SK-N-SH (cell line): ENCODE measurements around the gene NTSR1. TPM values are rescaled to one million over a fixed set of nuclear protein-coding genes. Genes with fewer than 3 reads are reported as not detected.

Experiments used
- CTCF ChIA-PET: fragments of 300-600, 350-600 bp; formaldehyde crosslinking; extraction: SDS; loops from one replicate; lab custom pipeline; 2021; lab: Yijun Ruan, JAX
- POLR2A ChIA-PET: fragments of 350-600 bp; sonication (Branson Sonifier 250); formaldehyde crosslinking; extraction: SDS; loops from one replicate; lab custom pipeline; 2020; ENCODE audit warnings: antibody characterized with exemption, inconsistent platforms; lab: Yijun Ruan, JAX
- DNase-seq: peaks from one replicate; pipeline ENCODE4 v3.0.0; 2012
- H2AFZ ChIP-seq: fragments of 200-600 bp; sonication (generic); 2 replicates; pipeline ENCODE4 v1.8.1; 2016; ENCODE audit warnings: antibody characterized with exemption, mild to moderate bottlenecking, low read depth
- H3F3A ChIP-seq: fragments of 200-600 bp; sonication (generic); replicated peaks from 2 replicates; pipeline ENCODE3; 2016; ENCODE audit warnings: antibody characterized with exemption, mild to moderate bottlenecking; ENCODE audit not compliant: insufficient read depth
- H3K27ac ChIP-seq, 2 experiments: fragments of 200-500 bp in 1 of 2; fragments of 200-600 bp in 1 of 2; sonication (Bioruptor generic) in 1 of 2; sonication (generic), shearing (Covaris generic) in 1 of 2; 2 replicates each; pipeline versions ENCODE4 v1.5.1 to v1.6.1; 2014 to 2016; ENCODE audit warnings: low read depth in 2 of 2, inconsistent platforms in 1 of 2, low read length in 1 of 2, mild to moderate bottlenecking in 1 of 2, mixed read lengths in 1 of 2
- H3K27me3 ChIP-seq: fragments of 200-600 bp; sonication (generic), shearing (Covaris generic); 2 replicates; pipeline ENCODE4 v1.6.1; 2016; ENCODE audit warnings: mixed run types; ENCODE audit not compliant: insufficient read depth
- H3K36me3 ChIP-seq, 2 experiments: fragments of 200-500 bp in 1 of 2; fragments of 200-600 bp in 1 of 2; sonication (Bioruptor generic) in 1 of 2; sonication (generic) in 1 of 2; replicated peaks in 1 of 2; 2 replicates each; pipeline versions ENCODE3 to v1.5.1; 2014 to 2016; ENCODE audit warnings: low read length in 1 of 2, mild to moderate bottlenecking in 1 of 2; ENCODE audit not compliant: insufficient read depth in 2 of 2, control insufficient read depth in 1 of 2
- H3K4me1 ChIP-seq, 2 experiments: fragments of 200-500 bp in 1 of 2; fragments of 200-600 bp in 1 of 2; sonication (Bioruptor generic) in 1 of 2; sonication (generic), shearing (Covaris generic) in 1 of 2; 2 replicates each; pipeline versions ENCODE4 v1.5.1 to v1.6.1; 2014 to 2016; ENCODE audit warnings: low read depth in 1 of 2, low read length in 1 of 2, mixed run types in 1 of 2; ENCODE audit not compliant: insufficient read depth in 2 of 2, control insufficient read depth in 1 of 2
- H3K4me2 ChIP-seq: fragments of 200-600 bp; sonication (generic), shearing (Covaris generic); 2 replicates; pipeline ENCODE4 v1.6.1; 2017; ENCODE audit warnings: mixed run types
- H3K4me3 ChIP-seq, 2 experiments: fragments of 200-500 bp in 1 of 2; fragments of 200-600 bp in 1 of 2; sonication (Bioruptor generic) in 1 of 2; sonication (generic), shearing (Covaris generic) in 1 of 2; 2 replicates each; pipeline versions ENCODE4 v1.5.1 to v1.8.1; 2014 to 2016; ENCODE audit warnings: low read depth in 2 of 2, inconsistent platforms in 1 of 2, low read length in 1 of 2, mild to moderate bottlenecking in 1 of 2, mixed read lengths in 1 of 2, moderate library complexity in 1 of 2
- H3K79me2 ChIP-seq: fragments of 200-600 bp; sonication (generic); 2 replicates; pipeline ENCODE4 v1.8.1; 2017; ENCODE audit warnings: mild to moderate bottlenecking; ENCODE audit not compliant: insufficient read depth
- H3K9ac ChIP-seq: fragments of 200-600 bp; sonication (generic); 2 replicates; pipeline ENCODE4 v1.6.1; 2017; ENCODE audit warnings: mixed run types
- H3K9me2 ChIP-seq: fragments of 200-600 bp; sonication (generic); 2 replicates; pipeline ENCODE4 v1.6.1; 2017; ENCODE audit warnings: mixed run types
- H3K9me3 ChIP-seq: fragments of 200-600 bp; sonication (generic); 2 replicates; pipeline ENCODE4 v1.6.1; 2017; ENCODE audit warnings: mixed run types, mild to moderate bottlenecking, moderate library complexity
- H4K20me1 ChIP-seq: fragments of 200-600 bp; sonication (generic); 2 replicates; pipeline ENCODE4 v1.6.1; 2017; ENCODE audit warnings: mild to moderate bottlenecking, mixed run types; ENCODE audit not compliant: insufficient read depth
- CHD2 ChIP-seq: fragments of 150-350 bp; IDR thresholded peaks from 2 replicates; pipeline ENCODE4 v1.6.1; 2018; ENCODE audit warnings: low read length; ENCODE audit not compliant: partially characterized antibody
- CTCF ChIP-seq: fragments of 200-600 bp; sonication (generic); IDR thresholded peaks from 2 replicates; pipeline ENCODE4 v1.6.1; 2017; ENCODE audit warnings: antibody characterized with exemption, mild to moderate bottlenecking, moderate library complexity
- FOSL2 ChIP-seq: IDR thresholded peaks from 2 replicates; pipeline ENCODE4 v1.4.0; 2012; ENCODE audit warnings: low read depth, mild to moderate bottlenecking, moderate library complexity, borderline replicate concordance
- FOXJ3 ChIP-seq: sonication (generic); formaldehyde crosslinking; IDR thresholded peaks from 2 replicates; pipeline ENCODE4 v1.5.1; 2020; ENCODE audit warnings: mild to moderate bottlenecking, missing genetic modification reagents
- GATA2 ChIP-seq: sonication (generic); formaldehyde crosslinking; IDR thresholded peaks from 2 replicates; pipeline ENCODE4 v1.5.0; 2020; ENCODE audit warnings: mild to moderate bottlenecking, missing genetic modification reagents
- IRF3 ChIP-seq: fragments of 150-350 bp; IDR thresholded peaks from 2 replicates; pipeline ENCODE4 v1.6.1; 2016; ENCODE audit warnings: mild to moderate bottlenecking, low read depth, low read length
- JUND ChIP-seq: IDR thresholded peaks from 2 replicates; pipeline ENCODE4 v1.4.0; 2012
- MEF2A ChIP-seq: IDR thresholded peaks from 2 replicates; pipeline ENCODE4 v1.4.0; 2012; ENCODE audit warnings: low read depth, borderline replicate concordance
- MXI1 ChIP-seq: IDR thresholded peaks from 2 replicates; pipeline ENCODE4 v1.6.1; 2012; ENCODE audit warnings: mild to moderate bottlenecking, low read depth, low read length, improper control_type of control experiment
- NFIC ChIP-seq: IDR thresholded peaks from 2 replicates; pipeline ENCODE4 v1.4.0; 2012; ENCODE audit warnings: borderline replicate concordance
- NRF1 ChIP-seq: IDR thresholded peaks from 2 replicates; pipeline ENCODE4 v1.6.1; 2012; ENCODE audit warnings: low read depth, mild to moderate bottlenecking, low read length
- POLR2AphosphoS5 ChIP-seq: IDR thresholded peaks from 2 replicates; pipeline ENCODE4 v1.6.1; 2012; ENCODE audit warnings: low read depth, low read length
- RCOR1 ChIP-seq: fragments of 150-350 bp; IDR thresholded peaks from 2 replicates; pipeline ENCODE4 v1.6.1; 2017; ENCODE audit warnings: antibody characterized with exemption, low read length
- RXRA ChIP-seq: IDR thresholded peaks from 2 replicates; pipeline ENCODE4 v1.4.0; 2012; ENCODE audit warnings: low read depth, mild to moderate bottlenecking, borderline replicate concordance
- SIN3A ChIP-seq: IDR thresholded peaks from 2 replicates; pipeline ENCODE4 v1.6.1; 2012; ENCODE audit warnings: low read depth, mild to moderate bottlenecking, low read length, moderate library complexity, borderline replicate concordance
- TAF1 ChIP-seq: IDR thresholded peaks from 2 replicates; pipeline ENCODE4 v1.6.1; 2012; ENCODE audit warnings: low read depth, mild to moderate bottlenecking, low read length, moderate library complexity, borderline replicate concordance
- TEAD4 ChIP-seq: IDR thresholded peaks from 2 replicates; pipeline ENCODE4 v1.4.0; 2012; ENCODE audit warnings: mild to moderate bottlenecking, borderline replicate concordance; ENCODE audit not compliant: insufficient read depth
- YY1 ChIP-seq: IDR thresholded peaks from 2 replicates; pipeline ENCODE4 v1.4.0; 2012; ENCODE audit warnings: low read depth, mild to moderate bottlenecking
- ZBTB33 ChIP-seq: IDR thresholded peaks from 2 replicates; pipeline ENCODE4 v1.4.0; 2012; ENCODE audit warnings: low read depth, borderline replicate concordance
- WGBS: methylation state at CpG from one replicate; pipeline ENCODE4 v1.1.6; 2017; ENCODE audit warnings: low lambda C conversion rate; 5-methylcytosine and 5-hydroxymethylcytosine counted together
- polyA plus RNA-seq, 3 experiments: library from polyadenylated mRNA; depleted of rRNA; stranded (reverse); fragments of >200 nt; gene quantifications; 2 replicates each; pipeline ENCODE4 v1.2.3, GENCODE V29; 2012
- TF ChIP-seq, protein P1 (sequence below): IDR thresholded peaks from 2 replicates; pipeline ENCODE4 v1.4.0; 2012; ENCODE audit warnings: low read depth
- TF ChIP-seq, protein P2 (sequence below): IDR thresholded peaks from 2 replicates; pipeline ENCODE4; 2012
- TF ChIP-seq, protein P3 (sequence below): IDR thresholded peaks from 2 replicates; pipeline ENCODE4 v1.4.0; 2012; ENCODE audit warnings: low read depth, borderline replicate concordance

The NTSR1 gene
- polyA plus RNA-seq, 1 of the 3 experiments (the other 2 are of a cell fraction) = 8.2 TPM

GRCh38 chr20:62772103-62772611, 63.5 kb downstream of the NTSR1 start:
- H3K27me3 ChIP-seq = no peaks in the 10 kb centered on the region
- no peak for DNase-seq
- H3F3A ChIP-seq = no peaks in the 10 kb centered on the region
- H3K79me2 ChIP-seq = no peaks in the 10 kb centered on the region
- H3K4me1 ChIP-seq = peaks cover 0 to 22% of the 10 kb centered on the region in 2 experiments; a peak in 1 of 4 replicates
- TF ChIP-seq TAF1 (no peak), RXRA (no peak), FOXJ3 (no peak), TEAD4 (no peak), YY1 (no peak), RCOR1 (no peak), NRF1 (no peak), POLR2AphosphoS5 (no peak), MEF2A (no peak), FOSL2 (no peak)
- no peak overlapping the region for H2AFZ ChIP-seq
- H3K9me2 ChIP-seq = no peaks in the 10 kb centered on the region
- no peak overlapping the region for H3K4me3 ChIP-seq
- no peaks in the 10 kb centered on the region for H4K20me1 ChIP-seq
- no peaks in the 10 kb centered on the region for H3K36me3 ChIP-seq
- POLR2A ChIA-PET = interaction anchor here (0.6 kb wide), 1 partner anchor 416 kb away, joined by 3 read pairs; no protein-coding TSS in a partner anchor
- no peak overlapping the region for H3K9ac ChIP-seq
- CTCF ChIA-PET = no interaction called here
- H3K27ac ChIP-seq = no peak overlapping the region
- WGBS = 84% methylated on average over 18 of the region's 23 CpGs
- no peaks in the 10 kb centered on the region for H3K9me3 ChIP-seq
- no peak overlapping the region for H3K4me2 ChIP-seq

DNA sequence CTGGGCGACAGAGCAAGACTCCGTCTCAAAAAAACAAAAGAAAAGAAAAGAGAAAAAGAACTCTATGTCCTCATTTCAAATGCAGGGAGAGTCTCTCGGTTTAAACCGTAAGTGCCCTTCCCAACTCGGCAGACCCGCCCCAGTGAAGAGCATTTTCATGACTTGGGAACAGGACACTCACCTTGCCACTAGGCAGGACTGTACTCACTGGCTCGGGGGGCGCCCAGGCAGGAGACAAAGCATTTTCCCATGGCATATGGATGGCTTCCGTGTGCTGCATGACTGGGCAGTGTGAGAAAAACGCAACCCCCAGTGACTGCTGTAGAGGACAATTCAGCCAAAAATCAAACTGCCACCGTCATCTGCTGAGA, 64.0 kb downstream of the NTSR1 start:
- no peaks in the 10 kb centered on the region for H3K36me3 ChIP-seq
- H3K79me2 ChIP-seq = no peaks in the 10 kb centered on the region
- no peak overlapping the region for H3K4me2 ChIP-seq
- 62% methylated on average over 7 of the region's 11 CpGs for WGBS
- no peaks in the 10 kb centered on the region for H3K9me2 ChIP-seq
- POLR2A ChIA-PET = no interaction called here
- H3K27me3 ChIP-seq = no peaks in the 10 kb centered on the region
- no peak overlapping the region for H3K9ac ChIP-seq
- no peak overlapping the region for H2AFZ ChIP-seq
- CTCF ChIA-PET = interaction anchor here (1.2 to 1.6 kb wide), 2 partner anchors 19 to 36 kb away, joined by 3 to 11 read pairs; no protein-coding TSS in a partner anchor
- no peaks in the 10 kb centered on the region for H4K20me1 ChIP-seq
- H3K4me3 ChIP-seq = no peak overlapping the region
- no peak for DNase-seq
- peaks cover 0 to 24% of the 10 kb centered on the region in 2 experiments; a peak in 1 of 4 replicates for H3K4me1 ChIP-seq
- H3K9me3 ChIP-seq = no peaks in the 10 kb centered on the region
- H3K27ac ChIP-seq = no peak overlapping the region
- no peaks in the 10 kb centered on the region for H3F3A ChIP-seq
- no peak for TF ChIP-seq RCOR1
- no peak for TF ChIP-seq CTCF
- TF ChIP-seq FOSL2 = no peak
- TF ChIP-seq, protein P1, sequence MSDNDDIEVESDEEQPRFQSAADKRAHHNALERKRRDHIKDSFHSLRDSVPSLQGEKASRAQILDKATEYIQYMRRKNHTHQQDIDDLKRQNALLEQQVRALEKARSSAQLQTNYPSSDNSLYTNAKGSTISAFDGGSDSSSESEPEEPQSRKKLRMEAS = no peak
- TF ChIP-seq IRF3 = no peak
- no peak for TF ChIP-seq YY1
- TF ChIP-seq, protein P2, sequence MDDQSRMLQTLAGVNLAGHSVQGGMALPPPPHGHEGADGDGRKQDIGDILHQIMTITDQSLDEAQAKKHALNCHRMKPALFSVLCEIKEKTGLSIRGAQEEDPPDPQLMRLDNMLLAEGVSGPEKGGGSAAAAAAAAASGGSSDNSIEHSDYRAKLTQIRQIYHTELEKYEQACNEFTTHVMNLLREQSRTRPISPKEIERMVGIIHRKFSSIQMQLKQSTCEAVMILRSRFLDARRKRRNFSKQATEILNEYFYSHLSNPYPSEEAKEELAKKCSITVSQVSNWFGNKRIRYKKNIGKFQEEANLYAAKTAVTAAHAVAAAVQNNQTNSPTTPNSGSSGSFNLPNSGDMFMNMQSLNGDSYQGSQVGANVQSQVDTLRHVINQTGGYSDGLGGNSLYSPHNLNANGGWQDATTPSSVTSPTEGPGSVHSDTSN = no peak
- no peak for TF ChIP-seq NRF1
- no peak for TF ChIP-seq GATA2 (CRISPR knock-in tag)
- no peak for TF ChIP-seq NFIC
- no peak for TF ChIP-seq MXI1
- TF ChIP-seq SIN3A = no peak
- TF ChIP-seq CHD2 = no peak
- TF ChIP-seq ZBTB33 = no peak
- TF ChIP-seq, protein P3, sequence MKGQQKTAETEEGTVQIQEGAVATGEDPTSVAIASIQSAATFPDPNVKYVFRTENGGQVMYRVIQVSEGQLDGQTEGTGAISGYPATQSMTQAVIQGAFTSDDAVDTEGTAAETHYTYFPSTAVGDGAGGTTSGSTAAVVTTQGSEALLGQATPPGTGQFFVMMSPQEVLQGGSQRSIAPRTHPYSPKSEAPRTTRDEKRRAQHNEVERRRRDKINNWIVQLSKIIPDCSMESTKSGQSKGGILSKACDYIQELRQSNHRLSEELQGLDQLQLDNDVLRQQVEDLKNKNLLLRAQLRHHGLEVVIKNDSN = no peak
- TF ChIP-seq RXRA = no peak
- no peak for TF ChIP-seq JUND
